T-cell (primary cell): ENCODE data around the gene HOXD4. TPM values are rescaled to one million over a fixed set of nuclear protein-coding genes. Genes with fewer than 3 reads are reported as not detected.
A peak's percentile ranks its signal among the peaks of the same experiment; 100 is the strongest.

Source experiments
- ATAC-seq, 4 experiments: fragments of 200-7000 bp in 3 of 4; fragments of 150-1000 bp in 1 of 4; cut with Tn5 transposase; replicated peaks in 1 of 4; 1 replicate in 3 of 4; 2 replicates in 1 of 4; pipeline ENCODE4 v1.10.0; 2021; ENCODE audit warnings: moderate library complexity in 3 of 4, mild to moderate bottlenecking in 2 of 4, moderate number of reproducible peaks in 1 of 4
- CTCF ChIA-PET, 2 donors: fragments of 300-600 bp; sonication (Branson Sonifier 250); formaldehyde crosslinking; loops; one replicate each; lab custom pipeline; 2022; ENCODE audit warnings: antibody characterized with exemption in 2 of 2; lab: Charles Lee
- POLR2A ChIA-PET, 2 donors: fragments of 300-600 bp; sonication (Branson Sonifier 250); formaldehyde crosslinking; loops; one replicate each; lab custom pipeline; 2022; ENCODE audit warnings: antibody characterized with exemption in 2 of 2; lab: Charles Lee
- DNase-seq, 35 experiments: peaks; one replicate each; pipeline versions ENCODE4 v3.0.0 to v3.0.0-alpha.2; 2013 to 2023
- H3K27ac ChIP-seq: one replicate; pipeline ENCODE4 v1.5.1; 2013; ENCODE audit warnings: low read length
- H3K27me3 ChIP-seq, 2 experiments: replicated peaks in 1 of 2; 1 replicate in 1 of 2; 2 replicates in 1 of 2; pipeline versions ENCODE4 v1.6.1 to v1.7.0; 2013; ENCODE audit warnings: low read length in 1 of 2, mixed read lengths in 1 of 2; ENCODE audit not compliant: control insufficient read depth in 2 of 2, insufficient read depth in 2 of 2; ENCODE audit errors: extremely low read depth in 1 of 2
- H3K36me3 ChIP-seq, 2 donors: 1 replicate in 1 of 2; 2 replicates in 1 of 2; pipeline versions ENCODE4 v1.6.1 to v1.7.0; 2013; ENCODE audit warnings: low read length in 1 of 2; ENCODE audit not compliant: control insufficient read depth in 2 of 2, insufficient read depth in 1 of 2; ENCODE audit errors: extremely low read depth in 1 of 2
- H3K4me1 ChIP-seq, 2 experiments: 1 replicate in 1 of 2; 2 replicates in 1 of 2; pipeline versions ENCODE4 v1.6.1 to v1.7.0; 2013; ENCODE audit warnings: low read length in 2 of 2, mixed read lengths in 1 of 2; ENCODE audit not compliant: insufficient read depth in 2 of 2, control insufficient read depth in 1 of 2; ENCODE audit errors: extremely low read depth in 1 of 2
- H3K4me3 ChIP-seq, 2 donors: 1 replicate in 1 of 2; 2 replicates in 1 of 2; pipeline versions ENCODE4 v1.5.1 to v1.7.0; 2013; ENCODE audit warnings: mild to moderate bottlenecking in 2 of 2, low read length in 1 of 2, moderate library complexity in 1 of 2; ENCODE audit not compliant: control insufficient read depth in 1 of 2; ENCODE audit errors: extremely low read depth in 1 of 2
- H3K9me3 ChIP-seq: 2 replicates; pipeline ENCODE4 v1.7.0; 2013
- H3K27ac Mint-ChIP-seq, 2 donors: one replicate each; pipeline ENCODE4 v1.8.0; 2020 to 2021; ENCODE audit warnings: mild to moderate bottlenecking in 2 of 2, mixed read lengths in 2 of 2
- H3K27me3 Mint-ChIP-seq, 2 donors: one replicate each; pipeline ENCODE4 v1.8.0; 2021 to 2022; ENCODE audit warnings: mixed read lengths in 2 of 2
- H3K36me3 Mint-ChIP-seq: one replicate; pipeline ENCODE4 v1.8.0; 2021; ENCODE audit warnings: mixed read lengths
- H3K4me1 Mint-ChIP-seq, 3 donors: one replicate each; pipeline ENCODE4 v1.8.0; 2020 to 2022; ENCODE audit warnings: mixed read lengths in 3 of 3, mild to moderate bottlenecking in 1 of 3
- H3K4me3 Mint-ChIP-seq, 3 donors: one replicate each; pipeline ENCODE4 v1.8.0; 2020 to 2022; ENCODE audit warnings: mild to moderate bottlenecking in 3 of 3, mixed read lengths in 3 of 3, moderate library complexity in 3 of 3
- H3K9me3 Mint-ChIP-seq, 3 donors: one replicate each; pipeline ENCODE4 v1.8.0; 2020 to 2022; ENCODE audit warnings: mixed read lengths in 3 of 3
- WGBS: methylation state at CpG from one replicate; pipeline ENCODE4 v1.1.5; 2013; ENCODE audit warnings: missing lambda C conversion rate; ENCODE audit not compliant: insufficient coverage; 5-methylcytosine and 5-hydroxymethylcytosine counted together
- total RNA-seq, 35 experiments: library from RNA in 6 of 35; stranded (reverse) in 6 of 35; fragments of 120-200 nt in 1 of 35; gene quantifications; one replicate each; pipeline versions ENCODE4 v1.2.1 to v1.2.4 and lab custom pipeline; 2013 to 2026

Gene HOXD4
- total RNA-seq (not detected), total RNA-seq (lab: John Stamatoyannopoulos, UW) (0 to 0.12 (median 0) reads per million in 29 experiments)
- total RNA-seq (2013): not detected

GRCh38 chr2:176151442-176152287 is at the start of gene HOXD4:
Gene HOXD4 (plus strand): TSS chr2:176151550. CDS start chr2:176151634, 84 bp downstream.
- WGBS: 8% methylated on average over 42 of the region's 55 CpGs
- POLR2A ChIA-PET: interaction anchor here in 1 of 2 donors (0.6 kb wide), 1 partner anchor 9 kb away, joined by 7 read pairs; no protein-coding TSS in a partner anchor
- peak within 1 kb of the TSS in 1 of 2 donors; percentile 2 for H3K4me3 ChIP-seq
- Mint-ChIP-seq H3K27me3 (peaks cover 77 to 91% of the 10 kb centered on the region in 2 donors), H3K4me1 (peaks cover 6 to 12% (median 7%) of the 10 kb centered on the region in 3 donors), H3K9me3 (no peaks in the 10 kb centered on the region), H3K27ac (peak within 1 kb of the TSS in 1 of 2 donors; percentile 50), H3K4me3 (peak within 1 kb of the TSS in 1 of 3 donors; percentile 16), H3K36me3 (no peaks in the 10 kb centered on the region)
- peaks cover 0 to 7% of the 10 kb centered on the region in 2 experiments for H3K4me1 ChIP-seq
- ATAC-seq (no peak), DNase-seq (no peak)
- no peaks in the 10 kb centered on the region for H3K36me3 ChIP-seq
- no peak within 1 kb of the TSS for H3K27ac ChIP-seq
- CTCF ChIA-PET: interaction anchor here (0.6 to 1.2 kb wide), 3 partner anchors 18 to 986 kb away, joined by 3 read pairs; no protein-coding TSS in a partner anchor
- peaks cover 7 to 76% of the 10 kb centered on the region in 2 experiments for H3K27me3 ChIP-seq
- H3K9me3 ChIP-seq: no peaks in the 10 kb centered on the region

DNA sequence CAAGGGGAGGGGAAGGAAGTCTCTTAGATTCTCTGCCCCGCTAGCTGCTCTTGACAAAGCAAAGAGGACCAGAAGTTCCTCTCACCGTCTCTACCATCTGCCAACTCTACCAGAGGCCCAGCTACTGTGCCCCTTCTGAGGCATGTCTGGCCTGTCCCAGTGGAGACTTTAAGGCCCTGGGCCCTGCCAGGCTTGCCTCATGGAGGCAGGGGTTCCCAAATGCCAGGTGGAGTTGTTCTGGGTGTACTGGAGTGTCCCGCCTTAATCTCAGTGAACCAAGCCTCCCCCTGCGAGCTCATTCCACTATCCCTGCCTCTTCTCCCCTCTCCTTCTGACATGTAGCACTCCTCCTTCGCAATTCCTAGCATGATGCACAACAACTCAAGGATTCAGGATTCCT is 49.5 kb upstream of the HOXD4 start:
- H3K4me3 Mint-ChIP-seq: no peak overlapping the region
- DNase-seq: no peak
- H3K27ac Mint-ChIP-seq: peak overlapping the region in 1 of 2 donors; percentile 32

GRCh38 chr2:176102309-176102866 is 49.0 kb upstream of the HOXD4 start:
- Mint-ChIP-seq H3K9me3 (no peaks in the 10 kb centered on the region), H3K27me3 (peaks cover 78 to 88% of the 10 kb centered on the region in 2 donors), H3K4me3 (no peak overlapping the region), H3K4me1 (peaks cover 23 to 35% (median 28%) of the 10 kb centered on the region in 3 donors), H3K36me3 (no peaks in the 10 kb centered on the region), H3K27ac (peak overlapping the region in 1 of 2 donors; percentile 32)
- Histone ChIP-seq H3K9me3 (no peaks in the 10 kb centered on the region), H3K27me3 (peaks cover 27 to 92% of the 10 kb centered on the region in 2 experiments), H3K27ac (no peak overlapping the region), H3K4me3 (no peak overlapping the region), H3K36me3 (no peaks in the 10 kb centered on the region), H3K4me1 (peaks cover 4 to 25% of the 10 kb centered on the region in 2 experiments)
- POLR2A ChIA-PET: interaction anchor here (0.6 to 1.1 kb wide), 2 partner anchors 20 to 24 kb away, joined by 3 read pairs; no protein-coding TSS in a partner anchor
- CTCF ChIA-PET: interaction anchor here (0.5 to 1.4 kb wide), 3 partner anchors 29 to 42 kb away, joined by 3 to 4 read pairs (median 3); no protein-coding TSS in a partner anchor
- 0% methylated on average over 1 of the region's 7 CpGs for WGBS
- DNase-seq: no peak
- no peak for ATAC-seq

More for the DNA sequence above, 49.5 kb upstream of the HOXD4 start:
- H3K4me1 Mint-ChIP-seq: peaks cover 25 to 40% (median 31%) of the 10 kb centered on the region in 3 donors
- H3K27ac ChIP-seq: no peak overlapping the region
- H3K9me3 ChIP-seq: no peaks in the 10 kb centered on the region
- no peaks in the 10 kb centered on the region for H3K9me3 Mint-ChIP-seq
- ChIA-PET CTCF (interaction anchor here (0.5 to 1.4 kb wide), 3 partner anchors 30 to 32 kb away, joined by 3 to 4 read pairs (median 4); no protein-coding TSS in a partner anchor), POLR2A (no interaction called here)
- H3K36me3 ChIP-seq: no peaks in the 10 kb centered on the region
- H3K36me3 Mint-ChIP-seq: no peaks in the 10 kb centered on the region
- no peak for ATAC-seq
- H3K27me3 Mint-ChIP-seq: peaks cover 83 to 91% of the 10 kb centered on the region in 2 donors
- H3K27me3 ChIP-seq: peaks cover 29 to 93% of the 10 kb centered on the region in 2 experiments
- 37% methylated on average over 3 of the region's 5 CpGs for WGBS
- peaks cover 10 to 26% of the 10 kb centered on the region in 2 experiments for H3K4me1 ChIP-seq
- H3K4me3 ChIP-seq: no peak overlapping the region

DNA sequence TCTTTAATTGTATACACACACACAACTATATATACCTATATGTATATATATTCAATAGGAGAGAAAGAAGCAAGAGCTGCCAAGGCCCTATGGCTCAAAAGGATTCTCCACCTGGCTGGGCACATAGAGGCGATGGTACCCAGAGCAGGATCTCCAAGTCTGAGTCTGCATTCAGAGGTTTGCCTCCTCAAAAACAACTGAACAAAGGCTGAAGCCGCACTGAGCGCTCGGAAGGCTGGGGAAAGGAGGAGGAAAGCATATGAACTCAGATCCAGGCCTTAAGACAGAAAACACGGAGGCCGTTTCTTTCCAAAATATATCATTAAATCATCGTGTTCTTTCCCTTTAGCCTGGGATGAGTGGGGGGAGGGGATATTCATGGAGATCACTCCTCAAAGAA is 48.2 kb upstream of the HOXD4 start:
- no peaks in the 10 kb centered on the region for H3K9me3 ChIP-seq
- POLR2A ChIA-PET: interaction anchor here in 1 of 2 donors (1.1 kb wide), 1 partner anchor 21 kb away, joined by 3 read pairs; no protein-coding TSS in a partner anchor
- peaks cover 27 to 85% of the 10 kb centered on the region in 2 experiments for H3K27me3 ChIP-seq

DNA sequence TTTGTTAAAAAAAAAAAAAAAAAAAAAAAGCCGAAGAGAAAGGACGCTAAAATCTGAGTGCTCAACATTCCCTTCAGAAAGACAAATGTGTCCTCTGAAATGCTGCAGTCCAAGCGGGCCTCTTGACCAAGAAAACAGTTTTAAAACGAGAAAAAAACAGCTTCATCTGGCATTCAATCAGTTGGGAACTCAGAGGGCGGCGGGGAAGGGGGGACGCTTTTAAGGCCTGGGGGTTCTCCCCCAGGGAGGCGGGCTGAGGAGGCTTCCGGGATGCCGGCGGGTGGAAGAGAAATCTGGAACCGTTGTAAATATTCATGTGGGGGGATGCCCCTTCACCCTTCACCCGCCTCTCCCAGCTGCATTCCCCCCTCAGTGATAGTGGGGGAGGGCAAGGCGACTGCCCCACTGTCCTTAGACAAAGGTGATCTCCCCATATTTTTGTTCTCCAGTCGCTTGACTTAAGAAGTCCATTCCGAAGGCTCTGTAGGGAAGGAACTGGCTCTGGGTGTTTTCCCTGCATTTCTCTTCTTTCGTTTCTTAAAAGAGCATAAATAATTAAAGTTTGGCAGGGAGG is 47.5 kb upstream of the HOXD4 start:
- Histone ChIP-seq H3K9me3 (no peaks in the 10 kb centered on the region), H3K27ac (no peak overlapping the region), H3K4me1 (peaks cover 4 to 18% of the 10 kb centered on the region in 2 experiments), H3K36me3 (no peaks in the 10 kb centered on the region), H3K27me3 (peaks cover 28 to 85% of the 10 kb centered on the region in 2 experiments), H3K4me3 (no peak overlapping the region)
- Mint-ChIP-seq H3K27me3 (peaks cover 70 to 80% of the 10 kb centered on the region in 2 donors), H3K4me3 (peak overlapping the region in 1 of 3 donors; percentile 68), H3K27ac (no peak overlapping the region), H3K9me3 (no peaks in the 10 kb centered on the region), H3K4me1 (peaks cover 21 to 30% (median 24%) of the 10 kb centered on the region in 3 donors), H3K36me3 (no peaks in the 10 kb centered on the region)
- CTCF ChIA-PET: no interaction called here
- ATAC-seq (no peak), DNase-seq (no peak)
- POLR2A ChIA-PET: no interaction called here
- 13% methylated on average over 3 of the region's 17 CpGs for WGBS

More for the DNA sequence above, 48.2 kb upstream of the HOXD4 start:
- peaks cover 19 to 27% (median 23%) of the 10 kb centered on the region in 3 donors for H3K4me1 Mint-ChIP-seq
- peaks cover 70 to 82% of the 10 kb centered on the region in 2 donors for H3K27me3 Mint-ChIP-seq
- peak overlapping the region in 1 of 3 donors; percentile 8 for H3K4me3 Mint-ChIP-seq
- H3K9me3 Mint-ChIP-seq: no peaks in the 10 kb centered on the region
- H3K36me3 ChIP-seq: no peaks in the 10 kb centered on the region
- no peak overlapping the region for H3K27ac Mint-ChIP-seq
- CTCF ChIA-PET: interaction anchor here in 1 of 2 donors (0.5 kb wide), 1 partner anchor 43 kb away, joined by 3 read pairs; no protein-coding TSS in a partner anchor
- ATAC-seq (no peak), DNase-seq (no peak)
- no CpG with 5 or more reads among the region's 7 CpGs for WGBS
- no peak overlapping the region for H3K27ac ChIP-seq
- H3K4me3 ChIP-seq: no peak overlapping the region
- H3K36me3 Mint-ChIP-seq: no peaks in the 10 kb centered on the region
- peaks cover 4 to 18% of the 10 kb centered on the region in 2 experiments for H3K4me1 ChIP-seq
